ENCODE measurements around the gene KCNT2.

KCNT2 gene

DNA sequence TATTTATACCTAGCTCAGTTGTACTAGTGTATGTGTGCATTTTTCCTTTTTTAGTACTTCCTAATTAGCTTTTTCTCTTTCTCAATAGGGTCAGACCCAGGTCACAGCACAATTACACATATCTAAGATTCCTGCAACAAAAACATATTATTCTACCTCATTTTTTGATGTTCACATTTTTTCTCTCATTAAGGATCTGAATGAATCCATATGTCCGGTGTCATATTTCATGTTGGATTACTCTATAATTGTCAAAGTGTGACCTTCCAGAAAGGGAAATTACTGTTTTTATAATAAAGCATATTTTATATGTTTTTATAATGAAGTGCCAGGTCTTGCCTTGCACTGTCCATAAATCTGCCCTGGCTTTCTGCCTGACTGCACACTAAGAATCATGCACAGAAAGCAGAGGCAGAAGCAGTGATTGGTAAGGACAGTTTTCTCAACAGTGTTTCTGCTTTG, 143.7 kb downstream of the KCNT2 start:
- ChIA-PET POLR2A (no interaction called here), CTCF (no interaction called here)
- TF ChIP-seq ZNF639 (tag by site-specific recombination; IDR thresholded peaks at IDR 0.05) (no peak), ZNF132 (tag by site-specific recombination; IDR thresholded peaks at IDR 0.05; ENCODE audit: borderline replicate concordance) (no peak), ZNF266 (tag by site-specific recombination; IDR thresholded peaks at IDR 0.05; ENCODE audit: low read depth) (no peak), PRDM1 (tag by site-specific recombination; IDR thresholded peaks at IDR 0.05) (no peak)

GRCh38 chr1:196462086-196462485, 146.2 kb downstream of the KCNT2 start:
- CTCF ChIA-PET, result no interaction called here
- no peaks in the 10 kb centered on the region for H3K4me1 ChIP-seq (ENCODE audit: control insufficient read depth, insufficient read depth, low read length)
- TF ChIP-seq ZNF398 (tag by site-specific recombination; IDR thresholded peaks at IDR 0.05) (no peak), ZSCAN18 (tag by site-specific recombination; IDR thresholded peaks at IDR 0.05) (no peak), ZNF211 (tag by site-specific recombination; IDR thresholded peaks at IDR 0.05; ENCODE audit: low read depth) (no peak), OVOL3 (tag by site-specific recombination; IDR thresholded peaks at IDR 0.05) (no peak), ZNF416 (tag by site-specific recombination; IDR thresholded peaks at IDR 0.05) (no peak), ZNF274 (IDR thresholded peaks at IDR 0.05; ENCODE audit: low read length) (no peak), ZNF274 (tag by site-specific recombination; IDR thresholded peaks at IDR 0.05; ENCODE audit: borderline replicate concordance) (no peak), YY1 (tag by site-specific recombination; IDR thresholded peaks at IDR 0.05) (no peak), ZNF404 (tag by site-specific recombination; IDR thresholded peaks at IDR 0.05) (no peak), ZNF837 (tag by site-specific recombination; IDR thresholded peaks at IDR 0.05) (no peak), ZNF514 (tag by site-specific recombination; IDR thresholded peaks at IDR 0.05) (no peak), ZNF596 (tag by site-specific recombination; IDR thresholded peaks at IDR 0.05) (no peak), ZNF768 (tag by site-specific recombination; IDR thresholded peaks at IDR 0.05) (no peak), ZIC2 (tag by site-specific recombination; IDR thresholded peaks at IDR 0.05) (no peak), ZNF280C (tag by site-specific recombination; IDR thresholded peaks at IDR 0.05) (no peak), KLF16 (tag by site-specific recombination; IDR thresholded peaks at IDR 0.05) (no peak)
- TF ChIP-seq, protein P1, sequence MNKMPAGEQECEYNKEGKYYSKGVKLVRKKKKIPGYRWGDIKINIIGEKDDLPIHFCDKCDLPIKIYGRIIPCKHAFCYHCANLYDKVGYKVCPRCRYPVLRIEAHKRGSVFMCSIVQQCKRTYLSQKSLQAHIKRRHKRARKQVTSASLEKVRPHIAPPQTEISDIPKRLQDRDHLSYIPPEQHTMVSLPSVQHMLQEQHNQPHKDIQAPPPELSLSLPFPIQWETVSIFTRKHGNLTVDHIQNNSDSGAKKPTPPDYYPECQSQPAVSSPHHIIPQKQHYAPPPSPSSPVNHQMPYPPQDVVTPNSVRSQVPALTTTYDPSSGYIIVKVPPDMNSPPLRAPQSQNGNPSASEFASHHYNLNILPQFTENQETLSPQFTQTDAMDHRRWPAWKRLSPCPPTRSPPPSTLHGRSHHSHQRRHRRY (tag by site-specific recombination; IDR thresholded peaks at IDR 0.05), result no peak
- TF ChIP-seq, protein P2, sequence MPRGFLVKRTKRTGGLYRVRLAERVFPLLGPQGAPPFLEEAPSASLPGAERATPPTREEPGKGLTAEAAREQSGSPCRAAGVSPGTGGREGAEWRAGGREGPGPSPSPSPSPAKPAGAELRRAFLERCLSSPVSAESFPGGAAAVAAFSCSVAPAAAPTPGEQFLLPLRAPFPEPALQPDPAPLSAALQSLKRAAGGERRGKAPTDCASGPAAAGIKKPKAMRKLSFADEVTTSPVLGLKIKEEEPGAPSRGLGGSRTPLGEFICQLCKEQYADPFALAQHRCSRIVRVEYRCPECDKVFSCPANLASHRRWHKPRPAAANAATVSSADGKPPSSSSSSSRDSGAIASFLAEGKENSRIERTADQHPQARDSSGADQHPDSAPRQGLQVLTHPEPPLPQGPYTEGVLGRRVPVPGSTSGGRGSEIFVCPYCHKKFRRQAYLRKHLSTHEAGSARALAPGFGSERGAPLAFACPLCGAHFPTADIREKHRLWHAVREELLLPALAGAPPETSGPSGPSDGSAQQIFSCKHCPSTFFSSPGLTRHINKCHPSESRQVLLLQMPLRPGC (tag by site-specific recombination; IDR thresholded peaks at IDR 0.05), result no peak
- H3K36me3 ChIP-seq (ENCODE audit: control insufficient read depth in 2 of 2, insufficient read depth in 1 of 2, low read length in 2 of 2), result no peaks in the 10 kb centered on the region
- POLR2A ChIA-PET, result no interaction called here
- H3K27ac ChIP-seq (ENCODE audit: extremely low read depth, low read depth, low read length), result no peak overlapping the region
- H3K4me3 ChIP-seq (ENCODE audit: low read depth, low read length), result no peak overlapping the region
- no peaks in the 10 kb centered on the region for H3K9me3 ChIP-seq (ENCODE audit: control insufficient read depth, insufficient read depth, low read depth, low read length)

More for the DNA sequence above, 143.7 kb downstream of the KCNT2 start:
- H3K4me1 ChIP-seq (ENCODE audit: control insufficient read depth, insufficient read depth, low read length), result no peaks in the 10 kb centered on the region
- H3K9me3 ChIP-seq (ENCODE audit: control insufficient read depth, insufficient read depth, low read depth, low read length), result no peaks in the 10 kb centered on the region
- no peak overlapping the region for H3K27ac ChIP-seq (ENCODE audit: extremely low read depth, low read depth, low read length)
- no peak overlapping the region for H3K4me3 ChIP-seq (ENCODE audit: low read depth, low read length)
- no peaks in the 10 kb centered on the region for H3K36me3 ChIP-seq (ENCODE audit: control insufficient read depth in 2 of 2, insufficient read depth in 1 of 2, low read length in 2 of 2)
